A549 (cell line): Measurements from ENCODE around the gene CEP135. TPM values are rescaled to one million over a fixed set of nuclear protein-coding genes. Genes with fewer than 3 reads are reported as not detected.

Experiments
- ATAC-seq, 2 experiments: fragments of 200-7000 bp in 1 of 2; fragments of >200 bp in 1 of 2; cut with Nextera tagmentation in 1 of 2; cut with Tn5 transposase in 1 of 2; 3 replicates each; pipeline versions ENCODE4 v1.8.0 to v1.9.1; 2018 to 2020; ENCODE audit warnings: mild to moderate bottlenecking in 1 of 2, moderate library complexity in 1 of 2
- CTCF ChIA-PET: fragments of 300-600 bp; sonication (Branson Sonifier 250); formaldehyde crosslinking; extraction: SDS; loops from one replicate; lab custom pipeline; 2021; ENCODE audit warnings: antibody characterized with exemption, inconsistent platforms; lab: Yijun Ruan, JAX
- POLR2A ChIA-PET: fragments of 350-600 bp; formaldehyde crosslinking; extraction: SDS; loops from one replicate; lab custom pipeline; 2021; ENCODE audit warnings: antibody characterized with exemption, inconsistent platforms; lab: Yijun Ruan, JAX
- DNase-seq, 2 experiments: peaks; one replicate each; pipeline versions ENCODE4 v3.0.0 to v3.0.0-alpha.2; 2011 to 2016; ENCODE audit warnings: low read depth in 1 of 2, low spot score in 1 of 2
- FAIRE-seq: peaks from 2 replicates; lab custom pipeline; 2011; peaks lifted over from hg19 to GRCh38; lab: Jason Lieb, UNC
- H3K27ac ChIP-seq, 2 experiments: fragments of >200 bp; sonication (Bioruptor Twin); formaldehyde crosslinking; 3 replicates each; pipeline ENCODE4 v1.5.1; 2016 to 2017
- H3K4me1 ChIP-seq: fragments of >200 bp; sonication (Bioruptor Twin); formaldehyde crosslinking; 3 replicates; pipeline ENCODE4 v1.6.1; 2016
- H3K4me2 ChIP-seq: fragments of >200 bp; sonication (Bioruptor Twin); formaldehyde crosslinking; 3 replicates; pipeline ENCODE4 v1.6.1; 2016
- H3K4me3 ChIP-seq: fragments of >200 bp; sonication (Bioruptor Twin); formaldehyde crosslinking; 3 replicates; pipeline ENCODE4 v1.5.1; 2016
- H3K9me3 ChIP-seq: fragments of >200 bp; sonication (Bioruptor Twin); formaldehyde crosslinking; 3 replicates; pipeline ENCODE4 v1.6.1; 2016
- ATOH8 ChIP-seq: fragments of 250-450 bp; sonication (Bioruptor Pico); IDR thresholded peaks from 2 replicates; pipeline ENCODE4 v1.5.0; 2020; ENCODE audit warnings: low read depth, mild to moderate bottlenecking, moderate library complexity
- CBX2 ChIP-seq: fragments of 200-600 bp; sonication (generic); IDR thresholded peaks from 2 replicates; pipeline ENCODE4 v1.6.1; 2016; ENCODE audit warnings: low read depth, mild to moderate bottlenecking, borderline replicate concordance
- E2F6 ChIP-seq: IDR thresholded peaks from 2 replicates; pipeline ENCODE4 v1.6.1; 2012; ENCODE audit warnings: low read depth, borderline replicate concordance
- EHF ChIP-seq: fragments of 250-450 bp; sonication (Bioruptor Pico); IDR thresholded peaks from 2 replicates; pipeline ENCODE4 v1.5.0; 2020; ENCODE audit warnings: mild to moderate bottlenecking
- ELK1 ChIP-seq: fragments of 150-350 bp; IDR thresholded peaks from 2 replicates; pipeline ENCODE4 v1.6.1; 2014; ENCODE audit warnings: low read depth, mild to moderate bottlenecking, low read length
- EP300 ChIP-seq, 2 experiments: fragments of >200 bp; sonication (Bioruptor Twin); formaldehyde crosslinking; IDR thresholded peaks; 2 replicates in 1 of 2; 3 replicates in 1 of 2; pipeline ENCODE4 v1.6.1; 2016 to 2017
- FOSB ChIP-seq: fragments of 250-450 bp; sonication (Bioruptor Pico); IDR thresholded peaks from 2 replicates; pipeline ENCODE4 v1.5.0; 2020; ENCODE audit warnings: mild to moderate bottlenecking, moderate library complexity
- FOSL2 ChIP-seq, 2 experiments: fragments of 450-650 bp in 1 of 2; fragments of >200 bp in 1 of 2; sonication (Bioruptor Twin) in 1 of 2; formaldehyde crosslinking; IDR thresholded peaks; 2 replicates each; pipeline versions ENCODE4 v1.5.0 to v1.6.1; 2016 to 2020; ENCODE audit warnings: mild to moderate bottlenecking in 1 of 2, moderate library complexity in 1 of 2
- HES2 ChIP-seq: fragments of >200 bp; sonication (Bioruptor Twin); formaldehyde crosslinking; IDR thresholded peaks from 2 replicates; pipeline ENCODE4 v1.6.1; 2016
- HMGXB4 ChIP-seq: fragments of 250-450 bp; sonication (Bioruptor Pico); IDR thresholded peaks from 2 replicates; pipeline ENCODE4 v1.5.0; 2021; ENCODE audit warnings: mild to moderate bottlenecking, moderate library complexity, borderline replicate concordance
- HOXA7 ChIP-seq: fragments of 250-450 bp; sonication (Bioruptor Pico); IDR thresholded peaks from 2 replicates; pipeline ENCODE4 v1.5.0; 2020; ENCODE audit warnings: mild to moderate bottlenecking, moderate library complexity
- JUNB ChIP-seq: fragments of >200 bp; sonication (Bioruptor Twin); formaldehyde crosslinking; IDR thresholded peaks from 2 replicates; pipeline ENCODE4 v1.6.1; 2016
- KDM1A ChIP-seq: fragments of 200-600 bp; sonication (generic); IDR thresholded peaks from 2 replicates; pipeline ENCODE4 v1.6.1; 2016; ENCODE audit warnings: low read depth, mild to moderate bottlenecking
- MAFK ChIP-seq: fragments of 450-650 bp; IDR thresholded peaks from 2 replicates; pipeline ENCODE4 v1.6.1; 2014; ENCODE audit not compliant: partially characterized antibody
- MAZ ChIP-seq: fragments of 150-350 bp; IDR thresholded peaks from 2 replicates; pipeline ENCODE4 v1.6.1; 2014; ENCODE audit warnings: antibody characterized with exemption, low read depth, low read length, borderline replicate concordance
- MYC ChIP-seq: IDR thresholded peaks from 2 replicates; pipeline ENCODE4 v1.6.1; 2012; ENCODE audit warnings: mild to moderate bottlenecking, inconsistent platforms, low read length, improper control_type of control experiment, borderline replicate concordance
- RAD21 ChIP-seq, 2 experiments: fragments of >200 bp in 1 of 2; sonication (Bioruptor Twin) in 1 of 2; formaldehyde crosslinking in 1 of 2; IDR thresholded peaks in 1 of 2; conservative IDR thresholded peaks in 1 of 2; 2 replicates in 1 of 2; 3 replicates in 1 of 2; pipeline ENCODE4 v1.6.1; 2012 to 2018; ENCODE audit warnings: inconsistent platforms in 1 of 2
- RCOR1 ChIP-seq: fragments of 150-350 bp; IDR thresholded peaks from 2 replicates; pipeline ENCODE4 v1.6.1; 2014; ENCODE audit warnings: antibody characterized with exemption, low read length, low read depth
- RNF2 ChIP-seq: fragments of 200-600 bp; sonication (generic); IDR thresholded peaks from 2 replicates; pipeline ENCODE4 v1.6.1; 2016; ENCODE audit warnings: low read depth, mild to moderate bottlenecking, antibody characterized with exemption, moderate library complexity, borderline replicate concordance
- TFCP2L1 ChIP-seq: fragments of 250-450 bp; sonication (Bioruptor Pico); IDR thresholded peaks from 2 replicates; pipeline ENCODE4 v1.5.0; 2021; ENCODE audit warnings: mild to moderate bottlenecking
- USF2 ChIP-seq: fragments of 450-650 bp; IDR thresholded peaks from 2 replicates; pipeline ENCODE4 v1.6.1; 2014; ENCODE audit warnings: antibody characterized with exemption
- ZC3H11A ChIP-seq: fragments of 450-650 bp; IDR thresholded peaks from 2 replicates; pipeline ENCODE4 v1.6.1; 2014; ENCODE audit warnings: antibody characterized with exemption, mild to moderate bottlenecking
- ZFP36 ChIP-seq: fragments of 450-650 bp; IDR thresholded peaks from 2 replicates; pipeline ENCODE4 v1.6.1; 2014; ENCODE audit warnings: borderline replicate concordance; ENCODE audit not compliant: partially characterized antibody
- ZNF302 ChIP-seq: fragments of 250-450 bp; sonication (Bioruptor Pico); IDR thresholded peaks from 2 replicates; pipeline ENCODE4 v1.9.0; 2021; ENCODE audit warnings: inconsistent platforms, mild to moderate bottlenecking, moderate library complexity
- WGBS: methylation state at CpG from one replicate; pipeline ENCODE4 v1.1.6; 2017; ENCODE audit errors: missing lambda C conversion rate; 5-methylcytosine and 5-hydroxymethylcytosine counted together
- polyA plus RNA-seq, 4 experiments: library from polyadenylated mRNA; depleted of rRNA in 3 of 4; stranded (reverse); fragments of >200 nt; fragmentation: RNase III in 1 of 4; extraction: RNeasy Plus Mini Kit Qiagen cat#74134 plus additional on column Dnase treatment in 1 of 4; gene quantifications; 2 replicates in 3 of 4; 3 replicates in 1 of 4; pipeline ENCODE4 v1.2.3, GENCODE V29; 2011 to 2017

CEP135 gene
- polyA plus RNA-seq, 2 of the 4 experiments (the other 2 are of a cell fraction): 7.3 to 10.6 TPM

GRCh38 chr4:56051029-56051709 is 102.4 kb downstream of the CEP135 start:
- Histone ChIP-seq H3K9me3 (no peaks in the 10 kb centered on the region), H3K4me2 (no peak overlapping the region), H3K4me3 (no peak overlapping the region), H3K27ac (no peak overlapping the region), H3K4me1 (0 out of 3 replicates have a peak, but pooled peaks cover 4% of the 10 kb centered on the region)
- no peak for FAIRE-seq
- 54% methylated on average over 7 of the region's 7 CpGs for WGBS
- CTCF ChIA-PET: interaction anchor here (2.6 kb wide), 1 partner anchor 102 kb away, joined by 9 read pairs; the partner anchor contains the start of gene CEP135
- no peak for DNase-seq
- TF ChIP-seq MYC: no peak
- POLR2A ChIA-PET: no interaction called here
- ATAC-seq: no peak

GRCh38 chr4:56051710-56052075 is 102.9 kb downstream of the CEP135 start:
- ChIA-PET POLR2A (no interaction called here), CTCF (interaction anchor here (2.6 kb wide), 1 partner anchor 103 kb away, joined by 9 read pairs; the partner anchor contains the start of gene CEP135)
- no peak overlapping the region for H3K4me2 ChIP-seq
- 71% methylated on average over 1 of the region's 1 CpG for WGBS
- no peak for DNase-seq
- 0 out of 3 replicates have a peak, but pooled peaks cover 4% of the 10 kb centered on the region for H3K4me1 ChIP-seq
- H3K27ac ChIP-seq: no peak overlapping the region
- FAIRE-seq: no peak
- no peak overlapping the region for H3K4me3 ChIP-seq
- no peaks in the 10 kb centered on the region for H3K9me3 ChIP-seq
- ATAC-seq: no peak
- TF ChIP-seq MYC: no peak
- no peak for TF ChIP-seq EHF
- no peak for TF ChIP-seq ZNF302 (CRISPR knock-in tag)
- no peak for TF ChIP-seq MAZ
- no peak for TF ChIP-seq ZFP36
- TF ChIP-seq FOSB (CRISPR knock-in tag): no peak
- no peak for TF ChIP-seq EP300 (IDR thresholded peaks at IDR 0.05)
- no peak for TF ChIP-seq HES2
- no peak for TF ChIP-seq HOXA7 (CRISPR knock-in tag)
- TF ChIP-seq ZC3H11A: no peak
- no peak for TF ChIP-seq JUNB

GRCh38 chr4:56052481-56052880 is 103.7 kb downstream of the CEP135 start:
- TF ChIP-seq RNF2: no peak
- no peak for TF ChIP-seq FOSL2 (IDR thresholded peaks at IDR 0.05)
- no peak for TF ChIP-seq FOSL2 (CRISPR knock-in tag; IDR thresholded peaks at IDR 0.05)
- TF ChIP-seq MAFK: no peak
- no peak for TF ChIP-seq CBX2
- TF ChIP-seq E2F6: no peak
- POLR2A ChIA-PET: no interaction called here
- DNase-seq (no peak), FAIRE-seq (no peak), ATAC-seq (no peak)
- 97% methylated on average over 1 of the region's 1 CpG for WGBS
- Histone ChIP-seq H3K4me3 (no peak overlapping the region), H3K4me2 (no peak overlapping the region), H3K27ac (no peak overlapping the region), H3K9me3 (no peaks in the 10 kb centered on the region), H3K4me1 (0 out of 3 replicates have a peak, but pooled peaks cover 4% of the 10 kb centered on the region)
- CTCF ChIA-PET: no interaction called here

- ChIA-PET POLR2A (no interaction called here), CTCF (no interaction called here)
- 70% methylated on average over 5 of the region's 5 CpGs for WGBS
- ATAC-seq (no peak), DNase-seq (no peak), FAIRE-seq (no peak)
- no peaks in the 10 kb centered on the region for H3K9me3 ChIP-seq
- H3K4me2 ChIP-seq: no peak overlapping the region
- no peak overlapping the region for H3K27ac ChIP-seq
- H3K4me3 ChIP-seq: no peak overlapping the region
- 0 out of 3 replicates have a peak, but pooled peaks cover 4% of the 10 kb centered on the region for H3K4me1 ChIP-seq
- TF ChIP-seq MYC: no peak
- no peak for TF ChIP-seq TFCP2L1 (CRISPR knock-in tag)
- TF ChIP-seq HMGXB4: no peak
- no peak for TF ChIP-seq USF2
- TF ChIP-seq RCOR1: no peak
- no peak for TF ChIP-seq ELK1
- no peak for TF ChIP-seq KDM1A
- no peak for TF ChIP-seq FOSL2 (IDR thresholded peaks at IDR 0.05)
- no peak for TF ChIP-seq FOSL2 (CRISPR knock-in tag; IDR thresholded peaks at IDR 0.05)
- TF ChIP-seq ATOH8: no peak
- TF ChIP-seq RAD21 (conservative IDR thresholded peaks at IDR 0.05 in 1 of 2, IDR thresholded peaks at IDR 0.05 in 1 of 2): no peak
Observed at GRCh38 chr4:56052966-56053365, 104.2 kb downstream of the CEP135 start.
